Spinal cord (tissue), 10 donors: Measurements from ENCODE around the gene PHGDH. TPM values are rescaled to one million over a fixed set of nuclear protein-coding genes. Genes with fewer than 3 reads are reported as not detected.
"Not testable (repeated sequence)": the region's sequence is repeated elsewhere in the genome, so short reads cannot be mapped to it uniquely, and the experiment has no call there.

Source experiments
- DNase-seq, 6 donors: peaks; one replicate each; pipeline versions ENCODE4 v3.0.0 to v3.0.0-alpha.2; 2013 to 2015; ENCODE audit warnings: low spot score in 6 of 6, low read depth in 4 of 6
- H3K27ac ChIP-seq: one replicate; pipeline ENCODE4 v1.5.1; 2013; ENCODE audit warnings: low read depth, low read length, control low read depth
- H3K27me3 ChIP-seq: one replicate; pipeline ENCODE4 v1.6.1; 2013; ENCODE audit warnings: low read length; ENCODE audit not compliant: control insufficient read depth, insufficient read depth
- H3K36me3 ChIP-seq: one replicate; pipeline ENCODE4 v1.6.1; 2013; ENCODE audit warnings: low read length; ENCODE audit not compliant: control insufficient read depth, insufficient read depth
- H3K4me1 ChIP-seq: one replicate; pipeline ENCODE4 v1.6.1; 2013; ENCODE audit warnings: low read length; ENCODE audit not compliant: control insufficient read depth, insufficient read depth
- H3K4me3 ChIP-seq: one replicate; pipeline ENCODE4 v1.5.1; 2013; ENCODE audit warnings: low read depth, low read length, control low read depth
- H3K9me3 ChIP-seq: one replicate; pipeline ENCODE4 v1.6.1; 2013; ENCODE audit warnings: low read length; ENCODE audit not compliant: control insufficient read depth, insufficient read depth
- WGBS: methylation state at CpG from one replicate; pipeline ENCODE4 v1.1.5; 2013; ENCODE audit warnings: missing lambda C conversion rate; ENCODE audit not compliant: insufficient coverage; 5-methylcytosine and 5-hydroxymethylcytosine counted together
- polyA plus RNA-seq, 2 donors: library from polyadenylated mRNA; unstranded; fragments of 120-200 nt; gene quantifications; one replicate each; pipeline ENCODE4 v1.2.1, GENCODE V29; 2013; ENCODE audit not compliant: insufficient read length in 2 of 2
- total RNA-seq, 2 donors: library from RNA; depleted of rRNA in 1 of 2; stranded (reverse); fragments of 120-200 nt in 1 of 2; fragments of >200 nt in 1 of 2; gene quantifications; one replicate each; pipeline versions ENCODE4 v1.2.3 to v1.2.4, GENCODE V29; 2013 to 2014
- donor health status: healthy.

Gene PHGDH
- total and polyA plus RNA-seq, 4 donors: 72.1 to 227 (median 143) TPM

DNA sequence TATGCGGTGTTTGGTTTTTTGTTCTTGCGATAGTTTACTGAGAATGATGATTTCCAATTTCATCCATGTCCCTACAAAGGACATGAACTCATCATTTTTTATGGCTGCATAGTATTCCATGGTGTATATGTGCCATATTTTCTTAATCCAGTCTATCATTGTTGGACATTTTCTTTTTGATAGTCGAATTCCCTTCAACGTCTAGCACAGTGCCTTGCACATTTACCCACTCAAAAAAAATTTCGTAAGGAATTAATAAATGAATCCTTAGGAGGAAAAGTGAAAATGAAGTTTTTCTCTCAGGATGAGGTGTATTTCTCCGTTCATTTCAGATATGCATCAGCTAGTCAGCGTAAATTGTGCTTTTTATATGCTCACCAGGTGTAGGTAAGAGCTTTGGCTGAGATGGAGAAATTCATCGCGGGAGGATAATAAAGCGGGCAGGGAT, 354 bp upstream of the PHGDH start:
- WGBS: 6% methylated on average over 4 of the region's 10 CpGs
- not testable (repeated sequence) for DNase-seq, H3K9me3 ChIP-seq, H3K27me3 ChIP-seq, H3K36me3 ChIP-seq
- Histone ChIP-seq H3K4me1 (peaks cover 41% of the 10 kb centered on the region), H3K4me3 (peak overlapping the region; percentile 93), H3K27ac (peak overlapping the region; percentile 94)

DNA sequence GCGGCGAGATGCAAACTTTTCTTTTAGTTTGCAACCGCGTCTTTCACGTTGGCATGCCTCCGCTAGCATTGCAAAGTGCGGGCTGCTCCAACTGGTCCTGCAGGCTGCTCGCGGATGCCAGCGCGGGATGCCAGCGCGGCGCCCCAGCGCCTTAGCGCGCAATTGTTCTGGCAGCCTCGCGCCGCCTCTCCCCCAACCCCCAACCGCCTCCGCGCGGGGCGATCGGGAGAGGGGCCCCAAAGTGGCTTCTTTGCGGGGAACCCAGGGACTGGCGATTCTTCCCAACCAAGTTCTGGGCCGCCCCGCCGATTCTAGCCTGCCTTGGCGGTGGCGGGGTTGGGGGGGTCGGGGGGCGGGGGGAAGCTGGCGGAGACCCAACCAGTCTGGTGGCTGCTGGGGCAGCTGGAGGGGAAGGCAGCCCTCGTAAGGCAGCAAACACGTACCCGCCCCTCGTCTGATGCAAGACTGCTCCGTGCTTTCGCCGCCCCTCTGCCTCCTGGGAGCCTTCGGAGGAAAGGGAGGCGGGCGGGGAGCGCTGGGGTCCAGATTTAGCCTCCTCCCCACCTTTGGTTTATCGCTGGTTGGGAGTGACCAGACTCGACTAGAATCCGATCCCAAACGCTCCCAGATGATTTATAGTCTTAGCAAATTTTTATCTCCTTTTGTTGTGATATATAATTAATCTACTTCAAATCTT, 756 bp downstream of the PHGDH start:
- 0% methylated on average over 40 of the region's 51 CpGs for WGBS
- peak; percentile 29 to 91 (median 64) for DNase-seq
- no peaks in the 10 kb centered on the region for H3K9me3 ChIP-seq
- H3K4me3 ChIP-seq: peak overlapping the region; percentile 93
- H3K27ac ChIP-seq: peak overlapping the region; percentile 94
- no peaks in the 10 kb centered on the region for H3K36me3 ChIP-seq
- peaks cover 42% of the 10 kb centered on the region for H3K4me1 ChIP-seq
- no peaks in the 10 kb centered on the region for H3K27me3 ChIP-seq

DNA sequence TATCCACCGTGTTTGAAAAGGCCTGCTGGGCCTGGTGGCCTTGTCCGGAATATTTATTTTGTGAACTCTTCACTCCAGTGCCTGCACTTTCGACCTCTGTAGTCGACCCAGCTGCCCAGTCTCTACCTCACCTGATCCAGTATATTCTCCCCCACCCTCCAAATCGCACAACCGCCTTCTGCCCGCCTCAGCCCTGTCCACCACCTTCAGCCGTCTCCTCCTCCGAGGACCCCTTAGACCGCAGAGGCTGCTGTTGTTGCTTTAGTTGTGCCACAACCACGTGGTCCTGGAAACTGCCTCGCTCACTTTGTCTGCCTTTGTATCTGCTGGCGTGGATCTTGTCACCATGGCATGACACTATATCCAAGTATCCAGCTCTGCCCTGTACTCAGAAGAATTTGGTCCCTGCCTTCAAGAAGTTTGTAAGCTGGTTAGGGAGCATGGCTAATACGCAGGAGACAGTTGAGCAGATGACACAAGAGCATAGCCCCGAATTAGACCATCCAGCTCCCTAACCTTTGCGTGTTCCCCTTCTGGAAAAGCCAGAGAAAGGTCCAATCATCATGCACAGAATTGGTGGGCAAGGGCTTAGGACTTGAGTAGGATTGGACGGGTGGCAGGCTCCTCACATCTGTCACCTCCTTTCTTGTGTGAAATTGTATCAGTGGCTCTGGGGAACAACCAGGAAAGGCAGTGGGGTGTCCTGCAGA, 1.5 kb downstream of the PHGDH start:
- peak in 3 of 6 donors; percentile 33 to 75 (median 63) for DNase-seq
- peak overlapping the region; percentile 93 for H3K4me3 ChIP-seq
- H3K9me3 ChIP-seq: no peaks in the 10 kb centered on the region
- no peaks in the 10 kb centered on the region for H3K36me3 ChIP-seq
- WGBS: 21% methylated on average over 15 of the region's 17 CpGs
- peak overlapping the region; percentile 94 for H3K27ac ChIP-seq
- no peaks in the 10 kb centered on the region for H3K27me3 ChIP-seq
- H3K4me1 ChIP-seq: peaks cover 42% of the 10 kb centered on the region

DNA sequence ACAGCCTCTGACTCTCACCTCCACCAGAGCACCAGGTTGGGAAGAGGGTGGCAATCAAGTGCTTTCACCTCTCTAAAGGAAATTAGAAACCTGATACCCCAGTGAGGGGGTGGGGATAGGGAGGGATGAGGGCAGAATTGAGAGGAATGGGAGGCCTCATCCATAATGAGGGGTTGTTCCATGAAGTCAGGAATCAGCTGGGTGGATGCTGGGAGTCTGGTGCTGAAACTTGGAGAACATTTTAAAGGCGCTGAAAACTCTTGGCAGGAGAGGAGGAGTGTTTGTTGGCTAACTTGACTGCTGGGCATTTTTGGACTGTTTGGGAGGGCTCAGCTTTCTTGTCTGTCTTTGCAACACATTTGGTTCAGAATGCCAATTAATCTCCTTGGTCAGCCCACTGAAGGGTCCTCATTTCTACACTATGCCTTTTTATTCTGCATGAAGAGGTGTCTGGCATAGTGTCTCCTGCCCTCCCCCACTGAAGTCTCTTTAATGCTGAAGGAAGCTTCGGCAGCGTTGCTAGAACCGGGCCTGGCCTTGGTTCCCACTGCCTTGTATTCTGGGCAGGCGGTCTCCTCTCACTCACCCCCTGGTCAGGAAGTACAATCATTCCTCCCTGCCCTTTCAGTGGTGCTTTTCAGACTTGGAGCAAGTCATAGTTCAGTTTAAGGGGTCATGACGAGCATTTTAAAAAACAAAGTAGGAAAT, 2.2 kb downstream of the PHGDH start:
- 64% methylated on average over 2 of the region's 6 CpGs for WGBS
- Histone ChIP-seq H3K9me3 (no peaks in the 10 kb centered on the region), H3K36me3 (no peaks in the 10 kb centered on the region), H3K27ac (peak overlapping the region; percentile 94), H3K4me1 (peaks cover 42% of the 10 kb centered on the region), H3K4me3 (peak overlapping the region; percentile 93), H3K27me3 (no peaks in the 10 kb centered on the region)
- DNase-seq: peak in 4 of 6 donors; percentile 47 to 87 (median 52)

DNA sequence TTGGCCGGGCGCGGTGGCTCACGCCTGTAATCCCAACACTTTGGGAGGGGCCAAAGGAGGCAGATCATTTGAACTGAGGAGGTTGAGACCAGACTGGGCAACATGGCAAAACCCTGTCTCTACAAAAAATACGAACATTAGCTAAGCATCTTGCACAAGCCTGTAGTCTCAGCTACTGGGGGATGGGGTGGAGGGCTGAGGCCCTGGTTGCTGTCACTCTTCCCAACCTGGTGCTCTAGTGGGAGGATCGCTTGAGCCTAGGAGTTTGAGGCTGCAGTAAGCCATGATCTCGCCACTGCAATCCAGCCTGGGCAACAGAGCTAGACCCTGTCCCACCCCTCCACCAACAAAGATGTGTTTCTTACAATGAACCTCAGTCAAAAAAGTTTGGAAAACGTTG, 2.8 kb downstream of the PHGDH start:
- WGBS: 60% methylated on average over 1 of the region's 8 CpGs
- Histone ChIP-seq H3K4me1 (peaks cover 42% of the 10 kb centered on the region), H3K27ac (peak overlapping the region; percentile 94), H3K9me3 (no peaks in the 10 kb centered on the region), H3K36me3 (no peaks in the 10 kb centered on the region), H3K4me3 (no peak overlapping the region), H3K27me3 (no peaks in the 10 kb centered on the region)
- DNase-seq: peak in 1 of 6 donors; percentile 31

DNA sequence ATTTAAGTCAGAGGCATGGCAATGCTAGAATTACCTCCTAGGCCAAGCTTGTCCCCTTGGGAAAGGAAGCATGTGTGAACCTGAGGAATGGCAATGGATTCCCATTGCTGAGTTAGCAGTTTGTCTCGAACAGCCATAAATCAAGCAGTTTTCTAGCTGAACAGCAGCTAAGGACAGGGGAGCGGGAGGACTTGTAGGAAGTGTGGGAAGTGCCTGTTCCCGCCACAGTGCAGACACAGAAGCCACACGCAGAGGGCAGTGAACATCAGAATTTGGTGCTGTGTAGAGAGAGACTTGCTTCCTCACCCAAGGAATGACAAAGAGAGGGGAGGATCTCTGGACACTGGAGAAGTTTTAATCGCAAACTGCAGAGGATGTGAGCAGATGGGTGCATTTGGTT, 3.8 kb downstream of the PHGDH start:
- peak overlapping the region; percentile 59 for H3K27ac ChIP-seq
- no peaks in the 10 kb centered on the region for H3K36me3 ChIP-seq
- WGBS: 33% methylated on average over 5 of the region's 5 CpGs
- no peak overlapping the region for H3K4me3 ChIP-seq
- DNase-seq: peak in 2 of 6 donors; percentile 34 to 68
- peaks cover 42% of the 10 kb centered on the region for H3K4me1 ChIP-seq
- no peaks in the 10 kb centered on the region for H3K27me3 ChIP-seq
- H3K9me3 ChIP-seq: no peaks in the 10 kb centered on the region

DNA sequence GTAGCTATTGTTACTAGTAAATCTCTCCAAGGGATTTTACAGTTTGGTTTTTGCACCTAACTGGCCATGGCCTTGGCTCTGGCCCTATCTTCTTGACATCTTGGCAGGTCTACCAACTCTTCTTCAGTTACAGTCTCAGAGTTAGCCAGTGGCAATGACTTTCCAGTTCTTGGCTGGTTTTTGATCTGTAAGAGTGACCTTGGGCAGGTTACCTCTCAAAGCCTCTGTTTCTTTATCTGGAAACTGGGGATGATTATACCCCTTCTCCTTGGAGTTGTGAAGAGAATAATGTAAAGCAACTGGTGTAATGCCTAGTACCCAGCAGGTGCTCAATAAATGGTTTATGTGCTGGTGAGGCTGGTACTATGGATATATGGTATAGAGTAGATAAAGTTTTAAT, 6.7 kb downstream of the PHGDH start:
- no peaks in the 10 kb centered on the region for H3K9me3 ChIP-seq

DNA sequence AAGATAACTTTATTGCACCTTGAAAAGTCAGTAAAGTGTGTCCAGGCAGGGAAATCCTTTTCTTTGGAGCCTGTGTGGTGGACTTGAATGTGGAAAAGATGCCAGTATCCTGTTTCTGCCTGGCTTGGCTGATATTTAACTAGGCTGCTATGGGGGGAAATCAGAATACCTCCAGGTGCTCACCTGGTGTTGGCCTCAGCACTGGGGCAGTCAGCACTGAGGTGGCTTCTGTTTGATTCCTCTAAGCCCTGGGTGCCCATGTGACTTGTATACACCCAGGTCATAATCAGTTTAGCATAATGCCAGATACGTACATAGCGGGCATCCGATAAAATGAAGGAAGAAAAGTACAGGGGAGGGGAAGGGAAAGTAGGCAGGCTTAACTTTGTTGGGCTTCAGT, 7.2 kb downstream of the PHGDH start:
- Histone ChIP-seq H3K36me3 (peaks cover 8% of the 10 kb centered on the region), H3K4me1 (peaks cover 20% of the 10 kb centered on the region), H3K4me3 (no peak overlapping the region), H3K27ac (no peak overlapping the region), H3K9me3 (no peaks in the 10 kb centered on the region), H3K27me3 (no peaks in the 10 kb centered on the region)
- no peak for DNase-seq
- 80% methylated on average over 3 of the region's 3 CpGs for WGBS

More for the DNA sequence above, 6.7 kb downstream of the PHGDH start:
- no peak overlapping the region for H3K4me3 ChIP-seq
- no peak overlapping the region for H3K27ac ChIP-seq
- H3K27me3 ChIP-seq: no peaks in the 10 kb centered on the region
- DNase-seq: no peak
- H3K4me1 ChIP-seq: peaks cover 26% of the 10 kb centered on the region
- H3K36me3 ChIP-seq: peaks cover 3% of the 10 kb centered on the region

DNA sequence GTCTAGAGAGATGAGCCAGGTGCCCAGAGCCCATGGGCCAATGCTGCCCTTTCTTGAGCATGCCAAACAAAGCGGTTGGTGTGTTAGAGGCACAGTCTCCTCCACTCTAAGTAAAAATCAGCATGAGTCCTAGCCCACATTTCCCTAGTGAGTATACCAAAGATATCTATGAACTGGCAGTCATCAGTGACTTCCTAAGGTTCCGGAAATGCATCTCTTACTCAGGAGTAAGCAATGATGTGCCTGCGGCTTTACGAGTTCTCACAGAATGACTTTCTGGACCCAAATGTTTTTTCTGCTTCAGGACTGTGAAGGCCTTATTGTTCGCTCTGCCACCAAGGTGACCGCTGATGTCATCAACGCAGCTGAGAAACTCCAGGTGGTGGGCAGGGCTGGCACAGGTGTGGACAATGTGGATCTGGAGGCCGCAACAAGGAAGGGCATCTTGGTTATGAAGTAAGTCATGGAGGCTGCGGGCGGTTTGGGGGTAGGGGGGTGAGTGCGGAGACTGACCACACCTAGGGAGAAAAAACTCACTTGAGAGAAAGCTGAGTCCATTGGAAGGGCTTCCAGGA, 9.2 kb downstream of the PHGDH start:
- Histone ChIP-seq H3K36me3 (peaks cover 22% of the 10 kb centered on the region), H3K27ac (no peak overlapping the region), H3K27me3 (no peaks in the 10 kb centered on the region), H3K4me1 (peaks cover 5% of the 10 kb centered on the region), H3K9me3 (no peaks in the 10 kb centered on the region), H3K4me3 (no peak overlapping the region)
- WGBS: 96% methylated on average over 11 of the region's 11 CpGs
- DNase-seq: no peak
